G401.6 (cell line): ENCODE measurements around the gene STK32B.

ENCODE experiments used
- FAIRE-seq: peaks from 2 replicates; lab custom pipeline; 2012; peaks lifted over from hg19 to GRCh38; lab: Jason Lieb, UNC

The STK32B gene

DNA sequence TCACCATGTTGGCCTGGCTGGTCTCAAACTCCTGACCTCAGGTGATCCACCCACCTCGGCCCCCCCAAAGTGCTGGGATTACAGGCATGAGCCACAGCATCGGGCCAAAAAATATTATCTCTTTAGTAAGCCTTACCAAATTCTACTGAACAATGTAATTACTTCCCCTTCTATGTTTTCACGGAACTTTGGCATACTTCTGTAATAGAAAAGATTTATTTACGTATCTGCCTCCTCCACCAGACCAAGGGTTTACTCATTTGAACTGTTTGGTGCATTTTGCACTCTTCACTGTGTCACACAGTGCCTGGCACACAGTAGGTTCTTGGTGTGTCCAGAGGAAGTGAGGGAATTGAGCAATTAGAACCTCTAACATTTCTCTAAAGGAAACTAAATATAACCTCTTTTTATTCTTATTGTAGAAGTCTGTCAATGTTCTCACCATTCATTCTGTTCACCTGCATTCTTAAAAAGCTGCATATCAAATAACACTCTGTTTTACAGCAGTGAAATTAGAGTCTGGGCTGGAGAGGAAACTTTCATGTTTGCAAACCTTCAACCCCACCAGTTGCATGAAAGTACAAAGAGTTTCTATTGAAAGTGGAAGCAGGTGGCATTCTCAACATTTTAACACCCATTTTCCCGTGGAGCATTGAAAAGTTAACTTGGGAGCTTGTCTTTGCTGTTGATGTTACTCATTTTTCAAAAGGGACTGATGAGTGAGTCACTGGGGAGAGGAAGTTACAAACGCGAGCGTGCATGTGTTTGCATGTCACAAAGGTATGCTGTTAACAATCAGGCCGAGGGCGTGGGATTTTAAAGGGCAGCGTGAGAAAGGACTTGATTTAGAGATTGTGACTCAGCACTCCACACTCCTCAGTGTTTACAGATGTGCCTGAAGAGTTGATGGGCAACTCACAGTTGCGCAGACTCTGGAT lies 314.1 kb downstream of the STK32B start:
- no peak for FAIRE-seq

DNA sequence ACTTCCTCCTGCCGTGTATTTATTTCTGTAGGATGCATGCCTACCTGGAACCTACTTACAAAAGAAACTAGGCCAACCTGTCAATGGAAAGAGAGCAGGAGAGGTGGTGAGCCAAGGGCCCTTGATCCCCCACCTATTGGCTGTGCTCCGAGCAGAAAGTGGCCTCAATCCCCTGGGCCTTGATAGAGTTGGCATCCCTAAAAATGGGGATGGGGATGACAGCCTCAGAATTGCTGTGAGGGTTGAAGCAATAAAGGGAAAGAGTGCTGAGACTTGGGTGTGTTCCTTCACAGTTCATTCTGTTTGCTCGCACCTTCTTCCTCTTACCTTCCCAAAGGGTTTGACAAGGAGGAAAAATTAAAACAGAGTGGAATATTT lies 314.7 kb downstream of the STK32B start:
- no peak for FAIRE-seq

DNA sequence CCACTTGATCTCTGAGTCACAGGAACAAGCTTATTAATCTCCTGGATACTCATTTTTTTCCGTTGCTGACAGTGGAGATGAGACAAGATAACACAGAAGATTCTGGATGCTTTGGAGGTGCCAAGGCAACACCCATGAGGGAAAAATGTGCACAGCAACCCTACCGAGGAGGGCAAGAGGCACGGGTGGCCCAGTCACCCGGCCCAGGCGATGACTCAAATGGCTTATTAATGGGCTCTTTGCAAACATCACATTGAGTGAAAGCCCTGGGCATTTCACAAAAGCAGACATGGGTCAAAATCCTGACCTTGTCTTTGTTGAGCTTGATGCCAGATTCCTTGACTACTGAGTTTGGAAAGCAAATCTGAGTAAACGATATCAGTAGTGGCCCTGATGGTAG lies 315.1 kb downstream of the STK32B start:
- FAIRE-seq: no peak

DNA sequence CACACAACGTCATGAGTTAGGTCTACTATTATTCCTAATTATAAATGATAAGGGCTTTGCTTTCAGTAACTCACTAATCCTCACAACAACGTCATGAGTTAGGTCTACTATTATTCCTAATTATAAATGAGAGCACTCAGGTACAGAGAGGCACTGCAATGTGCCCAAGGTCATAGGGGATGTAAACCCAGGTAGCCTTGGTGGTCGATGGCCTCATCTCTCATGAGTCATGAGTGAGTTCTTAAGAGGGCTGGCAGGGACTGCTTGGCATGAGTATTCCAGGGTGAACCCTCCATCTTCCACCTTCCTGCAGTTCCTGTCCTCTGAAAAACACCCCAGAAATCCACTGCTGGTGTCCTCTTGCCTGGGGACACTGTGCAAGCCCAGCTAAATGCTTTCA lies 317.1 kb downstream of the STK32B start:
- FAIRE-seq: no peak

DNA sequence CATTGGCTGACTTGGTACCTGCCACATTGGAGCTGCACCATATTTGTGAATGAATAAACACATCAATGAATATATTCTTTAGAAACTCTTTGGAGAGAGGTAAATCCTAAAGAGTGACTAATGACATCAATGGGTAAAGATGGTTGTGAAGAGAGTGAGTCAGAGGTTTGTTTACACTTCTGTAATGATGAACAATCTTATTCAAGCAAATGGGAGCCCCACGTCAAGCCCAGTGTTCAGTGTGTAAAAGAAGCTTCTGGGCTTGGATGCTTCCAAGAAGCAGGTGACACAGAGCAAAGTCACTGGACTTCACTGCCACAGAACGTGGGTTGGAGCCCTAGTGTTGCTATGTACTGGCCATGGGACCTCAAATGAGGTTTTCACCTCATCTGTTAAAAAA lies 319.0 kb downstream of the STK32B start:
- FAIRE-seq: no peak

DNA sequence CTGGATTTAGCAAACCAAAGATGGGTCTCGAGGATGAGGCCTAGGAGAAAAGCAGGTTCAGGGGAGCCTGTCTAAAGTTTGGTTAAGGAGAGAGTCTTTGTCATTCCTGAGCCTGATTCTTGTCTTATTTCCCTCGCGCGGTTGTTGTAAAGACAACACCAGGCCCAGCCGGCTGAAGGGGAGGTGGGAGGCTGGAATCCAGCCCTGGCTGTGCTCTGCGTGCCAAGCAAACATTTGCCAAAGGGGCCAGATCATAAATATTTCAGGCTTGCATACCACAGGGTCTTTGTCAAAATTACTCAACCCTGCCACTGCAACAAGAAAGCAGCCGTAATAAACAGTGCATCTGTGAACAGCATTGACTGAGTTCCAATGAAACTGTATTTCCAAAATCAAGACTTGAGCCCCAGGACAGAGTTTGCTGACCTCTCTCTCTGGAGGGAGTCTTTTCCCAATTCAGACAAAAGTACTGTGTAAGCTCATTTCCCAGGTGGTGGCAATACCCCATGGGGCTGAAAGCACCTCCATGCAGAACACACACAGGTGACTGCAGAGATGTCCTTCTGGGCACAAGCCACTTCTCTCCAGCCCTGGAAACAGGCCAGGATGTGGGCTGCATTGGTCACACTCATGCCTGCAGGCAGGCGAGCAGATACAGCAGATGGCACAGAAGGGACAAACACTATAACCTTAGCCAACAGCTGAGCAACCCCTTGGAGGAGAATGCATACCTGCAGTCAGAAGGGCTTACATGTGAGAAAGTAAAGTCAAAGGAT lies 320.3 kb downstream of the STK32B start:
- no peak for FAIRE-seq

DNA sequence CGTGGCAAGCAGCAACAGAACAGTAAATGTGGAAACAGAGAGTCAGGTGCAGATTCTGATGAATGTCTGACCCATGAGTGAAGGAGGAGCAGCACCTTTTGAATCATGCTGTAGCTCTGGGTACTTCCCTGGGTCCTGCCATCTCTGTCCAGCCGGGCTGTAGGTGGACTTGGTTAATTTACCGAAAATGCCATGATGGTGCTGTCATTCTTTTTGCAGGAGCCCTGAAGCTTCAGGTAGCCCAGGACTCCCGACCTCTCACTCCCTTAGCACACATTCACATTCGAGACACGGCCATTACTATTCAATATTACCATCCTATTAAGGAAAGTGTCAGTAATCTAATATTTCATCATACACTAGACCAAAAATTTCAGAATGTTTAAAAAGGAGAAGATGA lies 320.9 kb downstream of the STK32B start:
- no peak for FAIRE-seq

DNA sequence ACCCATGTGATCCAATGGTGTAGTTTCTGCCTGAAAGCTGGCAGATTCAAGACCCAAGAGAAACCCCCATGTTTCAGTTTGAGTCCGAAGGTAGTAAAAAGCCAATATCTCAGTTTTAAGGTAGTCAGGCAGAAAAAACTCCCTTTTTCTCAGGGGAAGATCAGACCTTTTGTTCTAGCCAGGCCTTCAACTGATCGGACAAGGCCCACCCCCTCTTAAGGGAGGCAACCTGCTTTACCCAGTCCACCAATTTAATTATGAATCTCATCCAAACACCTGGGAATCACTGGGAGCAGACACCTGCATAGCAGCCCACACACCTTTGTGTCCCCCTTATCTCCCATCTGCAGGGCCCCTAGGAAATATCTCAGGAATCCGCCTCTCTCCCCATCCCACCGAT lies 322.0 kb downstream of the STK32B start:
- FAIRE-seq: no peak

DNA sequence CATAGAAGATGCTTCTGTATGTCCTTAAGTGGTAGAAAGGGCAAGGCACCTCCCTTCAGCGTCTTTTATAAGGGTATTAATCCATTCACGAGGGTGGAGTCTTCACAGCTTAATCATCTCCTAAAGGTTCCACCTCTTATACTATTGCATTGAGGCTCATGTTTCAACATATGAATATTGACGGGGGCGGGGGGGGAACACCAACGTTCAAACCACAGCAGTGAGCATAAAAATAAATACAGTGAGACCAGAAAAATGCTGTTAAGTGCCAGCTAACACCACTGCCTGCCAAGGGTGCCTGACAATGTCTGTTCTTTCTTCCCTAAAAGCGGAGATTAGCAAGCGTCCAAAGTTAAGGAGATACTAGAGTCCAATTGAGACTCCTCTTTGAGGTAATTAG lies 323.3 kb downstream of the STK32B start:
- FAIRE-seq: no peak

DNA sequence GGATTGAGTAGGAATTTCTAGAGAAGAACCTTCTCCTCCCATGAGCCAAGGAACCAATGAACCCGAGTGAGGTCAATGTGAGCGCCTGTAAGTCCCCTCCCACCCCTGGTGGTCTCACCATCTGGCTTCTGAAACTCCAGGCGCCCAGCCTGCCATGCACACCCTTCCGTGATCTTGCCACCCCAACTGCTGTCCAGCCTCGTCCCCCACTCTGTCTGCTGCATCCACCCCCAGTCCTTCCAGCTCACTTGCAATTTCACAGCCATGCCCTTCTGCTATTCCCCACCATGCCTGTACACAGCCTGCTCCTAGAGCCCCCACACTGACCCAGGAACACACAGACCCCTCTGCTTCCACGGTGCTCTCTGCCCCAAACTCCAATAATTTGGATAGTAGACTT lies 323.7 kb downstream of the STK32B start:
- no peak for FAIRE-seq

DNA sequence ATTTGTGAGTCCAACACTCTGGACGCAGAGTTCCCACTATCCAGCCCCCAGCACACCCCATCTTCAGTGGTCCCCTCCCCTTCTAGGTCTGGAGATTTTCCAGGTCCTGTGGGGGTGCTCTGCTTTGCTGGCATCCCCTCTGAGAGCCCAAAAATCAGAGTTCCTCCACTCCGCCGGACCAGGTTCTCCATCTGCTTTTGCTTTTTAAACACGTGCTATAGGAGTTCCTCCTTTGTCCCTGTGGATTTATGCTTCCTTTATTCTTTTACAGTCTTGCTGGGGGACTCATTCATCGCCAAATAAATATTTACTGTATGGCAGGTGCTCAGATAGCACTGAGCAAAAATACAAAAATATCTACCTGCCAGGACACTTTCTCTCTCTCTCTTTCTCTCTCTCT lies 324.7 kb downstream of the STK32B start:
- FAIRE-seq: no peak

DNA sequence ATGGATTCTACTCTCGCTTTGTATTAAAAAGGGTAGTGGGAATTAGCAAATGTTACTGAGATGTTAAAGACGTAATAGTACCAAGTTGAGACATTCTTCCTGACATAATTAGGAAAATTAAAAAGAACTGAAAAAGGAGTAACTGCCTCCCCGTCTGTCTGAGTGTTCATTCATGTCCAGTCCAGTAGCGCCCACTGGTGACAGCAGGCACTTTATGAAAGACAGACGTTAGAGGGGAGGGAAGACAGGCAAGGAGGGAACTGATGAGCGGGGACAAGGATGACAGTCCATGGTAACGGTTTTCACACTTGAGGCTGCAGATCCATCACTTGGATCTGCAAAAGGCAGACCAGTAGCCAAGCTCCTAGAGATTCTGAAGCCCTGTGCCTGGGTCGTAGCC lies 326.7 kb downstream of the STK32B start:
- no peak for FAIRE-seq

DNA sequence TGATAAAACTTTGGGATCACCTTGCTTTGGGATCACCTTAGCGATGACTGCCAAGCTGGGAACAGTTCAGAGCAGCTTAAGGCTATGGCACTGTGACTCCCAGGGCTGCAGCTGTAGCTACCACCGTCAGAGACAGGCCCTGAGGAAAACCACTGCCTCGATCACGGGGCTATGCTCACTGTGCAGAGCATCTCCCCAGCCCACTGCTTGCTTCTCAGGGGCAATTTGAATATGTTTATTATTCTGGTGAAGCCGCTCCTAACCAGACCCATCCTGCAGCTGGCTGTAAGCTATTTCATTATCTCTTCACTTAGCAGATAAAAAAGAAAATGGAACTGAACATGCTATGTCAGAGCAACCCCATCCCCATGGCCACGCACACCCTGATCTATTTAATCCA lies 328.6 kb downstream of the STK32B start:
- FAIRE-seq: no peak

DNA sequence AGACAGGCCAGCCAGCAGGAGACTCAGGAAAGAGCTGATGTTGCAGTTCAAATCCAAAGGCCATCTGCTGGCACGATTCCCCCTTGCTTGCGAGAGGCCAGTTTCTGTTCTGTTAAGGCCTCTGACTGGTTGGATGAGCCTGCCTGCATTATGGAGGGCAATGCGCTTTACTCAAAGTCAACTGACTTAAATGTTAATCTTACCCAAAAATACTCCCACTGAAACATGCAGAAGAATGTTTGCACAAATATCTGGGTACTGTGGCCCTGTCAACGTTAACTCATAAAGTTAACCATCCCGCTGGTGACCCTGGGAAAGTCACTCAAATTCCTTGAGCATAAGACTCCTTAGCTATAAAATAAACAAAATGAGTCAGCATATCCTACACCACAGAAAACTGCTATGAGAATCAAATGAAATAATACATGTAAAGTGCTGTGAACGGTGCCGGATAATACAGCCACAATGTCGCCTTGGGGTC lies 330.7 kb downstream of the STK32B start:
- no peak for FAIRE-seq

DNA sequence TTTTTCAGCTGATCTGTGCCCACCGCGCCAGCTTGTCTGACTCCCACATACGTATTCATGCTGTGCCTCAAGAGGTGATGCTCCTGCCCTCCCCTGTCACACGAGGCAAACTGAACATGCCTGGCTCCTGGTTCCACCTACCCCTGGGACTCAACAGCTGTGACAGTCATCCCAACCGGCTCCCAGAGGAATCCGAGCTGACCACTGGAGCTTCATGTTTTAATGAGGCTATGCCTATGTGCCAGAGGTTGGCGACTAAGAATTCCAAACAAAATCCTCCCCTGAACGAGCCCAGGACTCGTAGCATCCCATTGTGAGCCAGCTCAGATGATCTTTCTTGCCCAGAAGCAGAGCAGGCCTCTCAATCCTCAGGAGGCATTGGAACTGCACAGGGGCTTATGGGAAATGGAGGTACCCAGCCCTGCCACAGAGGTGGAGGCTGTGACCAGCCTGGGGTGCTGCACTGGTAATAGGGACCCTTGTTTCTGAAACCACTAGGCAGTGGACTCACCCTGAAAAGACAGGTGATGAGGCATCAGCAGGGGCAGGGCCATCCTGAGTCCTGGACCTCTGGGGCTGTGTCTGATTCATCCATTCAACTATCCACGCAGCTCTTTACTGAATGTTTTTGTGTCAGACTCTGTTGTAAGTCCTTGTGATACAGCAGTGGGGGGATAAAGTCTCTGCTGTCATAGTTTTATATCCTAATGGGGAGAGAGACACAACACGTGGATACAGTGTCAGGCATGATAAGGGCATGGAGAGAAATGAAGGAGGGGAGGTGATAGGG lies 332.1 kb downstream of the STK32B start:
- FAIRE-seq: no peak

DNA sequence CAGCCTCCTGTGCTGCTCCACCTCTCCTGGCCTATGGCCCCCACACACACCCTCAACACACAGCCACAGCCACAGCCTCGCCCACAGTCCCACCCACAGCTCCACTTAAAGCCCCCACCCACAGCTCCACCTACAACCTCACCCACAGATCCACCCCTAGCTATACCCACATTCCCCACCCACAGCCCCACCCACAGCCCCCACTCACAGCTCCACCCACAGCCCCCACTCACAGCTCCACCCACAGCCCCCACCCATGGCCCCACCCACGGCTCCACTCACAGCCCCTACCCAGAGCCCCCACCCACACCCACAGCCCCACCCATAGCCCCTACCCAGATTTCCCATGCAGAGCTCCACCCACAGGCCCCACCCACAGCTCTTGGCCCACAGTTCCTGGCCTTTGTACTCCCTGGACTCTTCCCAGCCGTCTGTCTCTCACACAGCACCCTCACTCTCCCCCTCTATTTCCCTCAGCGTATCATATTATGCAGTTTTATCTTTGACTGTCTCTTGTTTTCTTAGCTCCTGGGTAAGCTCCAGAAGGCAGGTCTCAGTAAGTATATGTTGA lies 334.5 kb downstream of the STK32B start:
- FAIRE-seq: no peak

DNA sequence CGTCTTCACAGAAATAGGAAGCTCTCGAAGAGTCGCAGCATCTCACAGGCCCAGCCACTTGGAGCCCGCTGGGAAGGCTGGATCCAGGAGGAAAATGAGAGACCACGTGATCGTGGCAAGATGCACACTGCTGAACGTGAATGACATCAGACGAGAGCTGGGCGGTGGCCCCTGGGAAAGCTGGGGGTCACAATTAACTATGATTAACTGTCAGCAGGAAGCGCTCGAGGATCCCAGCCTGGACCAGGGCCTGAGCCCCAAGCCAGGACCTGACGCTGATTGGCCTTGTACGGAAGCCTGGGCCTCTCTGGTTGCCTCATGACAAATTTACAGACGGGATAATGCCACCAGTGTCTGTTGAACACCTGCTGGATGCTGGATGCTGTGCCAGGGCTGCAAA lies 335.6 kb downstream of the STK32B start:
- no peak for FAIRE-seq

DNA sequence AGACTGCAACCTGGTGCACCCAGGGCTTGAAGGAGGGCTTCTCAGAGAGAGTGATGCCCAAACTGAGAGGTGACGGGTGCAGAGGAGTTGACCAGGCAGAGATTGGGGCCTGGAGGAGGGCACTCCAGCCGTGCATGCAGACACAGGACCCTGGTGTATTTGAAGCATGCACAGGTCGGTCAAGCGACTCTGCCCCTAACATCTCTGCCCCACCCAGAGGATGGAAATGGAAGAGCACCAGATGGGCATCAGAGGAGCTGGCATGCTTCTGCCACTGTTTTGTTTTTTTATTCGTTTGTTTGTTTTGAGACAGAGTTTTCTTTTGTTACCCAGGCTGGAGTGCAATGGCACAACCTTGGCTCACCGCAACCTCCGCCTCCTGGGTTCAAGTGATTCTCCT lies 336.2 kb downstream of the STK32B start:
- FAIRE-seq: no peak

DNA sequence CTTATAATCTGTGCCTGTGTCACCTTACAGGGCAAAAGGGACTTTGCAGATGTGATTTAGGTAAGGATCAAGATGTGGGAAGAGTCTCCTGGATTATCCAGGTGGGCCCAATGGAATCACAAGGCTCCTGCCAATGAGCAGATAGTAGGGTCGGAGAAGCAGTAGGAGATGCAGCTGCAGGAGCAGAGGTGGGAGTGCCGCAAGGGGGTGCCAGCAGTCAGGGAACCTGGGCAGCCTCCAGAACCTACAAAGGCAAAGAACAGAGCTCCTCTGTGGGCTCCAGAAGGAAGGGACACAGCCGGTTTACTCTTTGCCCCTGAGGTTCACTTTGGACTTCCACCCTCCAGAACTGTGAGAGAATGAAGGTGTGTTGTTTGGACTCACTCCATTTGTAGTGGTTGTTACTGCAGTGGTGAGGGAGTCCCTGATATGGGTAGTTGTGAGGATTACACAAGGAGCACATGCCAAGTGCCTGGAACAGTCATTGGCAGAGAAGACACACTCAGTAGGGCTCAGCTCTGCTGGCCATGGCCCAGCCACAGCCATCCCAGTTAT lies 338.6 kb downstream of the STK32B start:
- FAIRE-seq: no peak

DNA sequence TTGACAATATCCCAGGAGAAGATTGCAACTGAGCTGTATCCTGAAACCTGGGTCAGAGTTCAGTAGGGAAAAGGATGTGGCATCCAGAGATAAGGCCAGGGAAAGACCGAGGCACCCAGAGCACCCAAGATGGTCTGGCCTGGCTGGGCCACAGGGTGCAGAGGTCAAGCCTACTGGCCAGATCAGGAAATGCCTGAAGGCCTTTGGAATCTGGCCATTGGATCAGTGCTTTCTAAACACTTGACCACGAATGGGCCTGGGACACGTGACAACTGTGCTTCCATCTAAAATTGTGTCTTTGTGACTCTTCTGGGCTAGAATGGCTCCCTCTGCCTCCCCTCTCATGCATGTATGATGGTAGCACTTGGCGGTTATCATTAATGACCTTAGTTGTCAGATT lies 340.2 kb downstream of the STK32B start:
- no peak for FAIRE-seq

DNA sequence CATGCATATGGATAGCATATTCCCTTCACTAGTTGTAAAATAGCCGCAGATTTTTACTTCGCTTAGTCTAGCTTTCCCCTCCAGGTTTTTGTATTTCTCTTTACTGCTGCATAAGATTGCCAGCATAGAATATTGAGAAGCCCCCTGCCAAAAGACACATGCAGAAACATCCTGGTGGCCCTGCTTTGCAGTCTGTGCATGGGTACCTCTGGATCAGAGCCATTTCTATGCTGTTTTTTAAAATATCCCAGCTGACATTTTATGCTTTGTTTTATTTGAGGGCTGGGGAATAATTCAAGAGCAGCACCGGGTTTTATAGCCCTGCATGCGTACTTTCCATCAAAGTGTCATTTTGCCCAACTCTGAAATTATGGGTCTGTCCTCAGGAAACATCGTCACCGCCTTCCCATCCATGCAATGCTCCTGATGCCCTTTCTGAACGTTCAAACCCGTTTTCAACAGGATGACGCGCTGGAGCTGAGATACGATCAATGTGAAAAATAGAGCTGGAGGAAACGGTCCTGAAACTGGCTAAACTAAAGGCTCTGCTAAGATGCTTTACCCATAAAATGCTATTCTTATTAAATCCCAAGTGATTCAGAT lies 342.7 kb downstream of the STK32B start:
- FAIRE-seq: no peak

DNA sequence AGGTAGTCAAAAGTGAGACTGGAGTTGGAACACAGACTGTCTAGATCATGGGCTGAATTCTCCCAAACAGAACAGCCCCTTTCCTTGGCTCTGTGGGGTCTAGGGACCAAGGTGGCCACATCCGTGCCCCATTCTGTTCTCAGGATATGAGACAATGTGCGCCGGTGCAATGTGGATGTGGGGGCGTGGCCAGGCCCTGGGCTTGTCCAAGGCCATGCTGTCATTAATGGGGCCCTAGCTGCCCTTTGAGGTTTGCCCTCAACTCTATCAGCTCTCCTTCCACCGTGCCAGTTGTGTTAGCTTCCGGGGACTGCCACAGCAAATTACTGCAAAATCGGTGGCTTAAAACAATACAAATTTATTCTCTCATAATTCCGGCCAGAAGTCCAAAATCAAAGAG lies 344.5 kb downstream of the STK32B start:
- no peak for FAIRE-seq
